AG10803 (cell line): Measurements from ENCODE around the gene DENND2D.

ENCODE experiments used
- DNase-seq: peaks from one replicate; pipeline ENCODE4 v3.0.0; 2010; ENCODE audit warnings: low read depth
- H3K4me3 ChIP-seq: 2 replicates; pipeline ENCODE4 v1.5.1; 2011; ENCODE audit warnings: mild to moderate bottlenecking, low read length, control low read depth
- TF ChIP-seq, protein P1 (sequence below): conservative IDR thresholded peaks from 2 replicates; pipeline ENCODE4 v1.5.1; 2011; ENCODE audit warnings: mild to moderate bottlenecking, low read length, control low read depth, inconsistent platforms

The DENND2D gene

DNA sequence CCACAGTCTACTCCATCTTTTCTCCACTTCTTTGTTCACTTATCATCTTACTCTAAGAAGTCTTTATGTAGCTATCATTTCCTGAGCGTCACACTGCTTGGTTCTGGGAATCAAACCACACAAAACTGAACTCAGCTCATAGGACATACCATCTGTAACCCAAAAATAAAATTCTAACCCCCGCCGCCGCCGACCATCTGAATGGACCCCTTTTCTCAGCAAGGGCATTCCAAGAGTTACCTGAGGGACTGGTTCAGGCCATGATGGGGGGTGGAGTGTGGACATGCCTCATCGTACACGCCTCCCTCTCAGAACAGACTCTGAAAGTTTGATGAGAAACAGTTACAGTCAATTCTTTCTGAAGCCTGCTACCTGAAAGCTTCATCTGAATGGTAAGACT, 14.4 kb upstream of the DENND2D start:
- no peak overlapping the region for H3K4me3 ChIP-seq
- DNase-seq, result no peak
- TF ChIP-seq, protein P1, sequence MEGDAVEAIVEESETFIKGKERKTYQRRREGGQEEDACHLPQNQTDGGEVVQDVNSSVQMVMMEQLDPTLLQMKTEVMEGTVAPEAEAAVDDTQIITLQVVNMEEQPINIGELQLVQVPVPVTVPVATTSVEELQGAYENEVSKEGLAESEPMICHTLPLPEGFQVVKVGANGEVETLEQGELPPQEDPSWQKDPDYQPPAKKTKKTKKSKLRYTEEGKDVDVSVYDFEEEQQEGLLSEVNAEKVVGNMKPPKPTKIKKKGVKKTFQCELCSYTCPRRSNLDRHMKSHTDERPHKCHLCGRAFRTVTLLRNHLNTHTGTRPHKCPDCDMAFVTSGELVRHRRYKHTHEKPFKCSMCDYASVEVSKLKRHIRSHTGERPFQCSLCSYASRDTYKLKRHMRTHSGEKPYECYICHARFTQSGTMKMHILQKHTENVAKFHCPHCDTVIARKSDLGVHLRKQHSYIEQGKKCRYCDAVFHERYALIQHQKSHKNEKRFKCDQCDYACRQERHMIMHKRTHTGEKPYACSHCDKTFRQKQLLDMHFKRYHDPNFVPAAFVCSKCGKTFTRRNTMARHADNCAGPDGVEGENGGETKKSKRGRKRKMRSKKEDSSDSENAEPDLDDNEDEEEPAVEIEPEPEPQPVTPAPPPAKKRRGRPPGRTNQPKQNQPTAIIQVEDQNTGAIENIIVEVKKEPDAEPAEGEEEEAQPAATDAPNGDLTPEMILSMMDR, result no peak

DNA sequence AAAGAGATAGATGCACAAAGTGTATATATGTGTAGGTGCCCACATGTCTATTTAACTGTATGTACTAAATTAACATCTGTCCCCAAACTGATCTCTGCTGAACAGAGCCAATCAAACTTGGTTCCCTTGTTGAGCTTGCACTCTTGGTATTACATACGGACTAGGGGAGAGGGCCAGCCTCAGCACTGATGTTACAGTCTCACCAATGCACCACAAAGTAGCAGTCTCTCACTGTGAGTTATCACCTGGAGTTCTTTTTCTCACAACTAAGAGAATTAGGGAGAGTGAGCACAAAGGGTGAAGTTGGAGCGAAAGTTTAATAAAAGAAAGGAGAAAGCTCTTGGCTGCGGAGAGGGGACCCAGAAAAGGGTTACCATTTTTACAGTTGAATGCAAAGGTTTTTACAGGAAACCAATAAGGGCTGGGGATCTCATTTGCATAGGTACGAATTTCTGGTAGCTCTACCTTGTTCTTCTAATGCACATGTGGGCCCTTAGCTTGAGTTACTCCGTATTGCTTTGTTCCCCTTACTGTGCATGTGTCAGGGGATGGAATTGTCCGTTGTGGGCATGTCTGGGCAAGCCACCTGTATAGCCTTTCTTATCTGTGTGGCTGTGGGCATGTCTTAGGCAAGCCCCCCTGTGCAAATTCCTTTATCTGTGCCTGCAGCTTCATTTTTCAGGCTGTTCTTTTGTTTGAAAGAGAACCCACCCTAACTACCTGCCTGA, 13.8 kb upstream of the DENND2D start:
- no peak overlapping the region for H3K4me3 ChIP-seq

DNA sequence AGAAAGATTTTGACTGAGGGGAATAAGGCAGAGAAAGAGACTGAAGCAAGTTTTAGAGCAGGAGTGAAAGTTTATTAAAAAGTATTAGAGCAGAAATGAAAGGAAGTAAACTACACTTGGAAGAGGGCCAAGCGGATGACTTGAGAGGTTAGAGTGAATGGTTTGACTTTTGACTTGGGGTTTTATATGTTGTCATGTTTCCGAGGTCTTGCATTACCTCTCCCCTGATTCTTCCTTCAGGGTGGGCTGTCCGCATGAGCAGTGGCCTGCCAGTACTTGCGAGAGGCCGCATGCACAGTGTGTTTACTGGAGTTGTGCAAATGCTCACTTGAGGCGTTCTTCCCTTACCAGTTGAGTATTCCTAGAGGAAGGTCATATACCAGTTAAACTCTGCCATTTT, 13.0 kb upstream of the DENND2D start:
- DNase-seq, result no peak
- TF ChIP-seq, protein P1, result no peak
- no peak overlapping the region for H3K4me3 ChIP-seq

More for the DNA sequence above, 13.8 kb upstream of the DENND2D start:
- DNase-seq, result no peak
- TF ChIP-seq, protein P1, result no peak

DNA sequence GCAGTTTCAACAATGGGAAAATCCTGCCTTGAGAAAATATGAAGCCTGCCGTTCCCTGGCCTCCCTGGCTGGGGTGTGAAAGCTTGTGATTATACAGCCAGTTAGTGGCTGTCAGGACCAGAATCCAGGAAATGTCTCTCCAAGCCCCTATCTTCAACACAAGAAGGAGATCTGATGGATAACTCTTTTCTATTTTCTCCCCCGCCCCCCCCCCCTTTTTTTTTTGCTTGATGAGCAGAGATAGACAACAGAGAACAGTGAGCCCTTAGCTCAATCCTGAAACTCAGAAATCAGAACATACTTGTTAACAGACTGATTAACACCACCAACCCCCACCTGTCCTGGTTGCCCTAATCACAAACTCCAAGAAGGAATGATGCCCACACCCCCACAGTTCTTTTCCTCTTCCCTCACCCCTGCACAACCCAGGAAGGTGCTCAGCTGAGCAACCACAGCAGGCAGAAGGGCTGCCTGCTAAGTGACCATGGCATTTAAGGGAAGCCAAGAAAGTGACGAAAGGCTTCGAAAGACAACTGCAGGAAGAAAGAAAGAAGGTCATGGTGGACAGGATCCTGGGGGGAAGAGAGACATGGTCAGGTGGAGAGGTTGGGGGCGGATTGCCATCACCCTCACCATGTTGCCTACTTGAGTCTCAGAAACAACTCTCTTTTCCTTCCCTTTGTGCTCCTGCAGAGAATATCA, 12.3 kb upstream of the DENND2D start:
- DNase-seq, result no peak
- TF ChIP-seq, protein P1, result no peak

DNA sequence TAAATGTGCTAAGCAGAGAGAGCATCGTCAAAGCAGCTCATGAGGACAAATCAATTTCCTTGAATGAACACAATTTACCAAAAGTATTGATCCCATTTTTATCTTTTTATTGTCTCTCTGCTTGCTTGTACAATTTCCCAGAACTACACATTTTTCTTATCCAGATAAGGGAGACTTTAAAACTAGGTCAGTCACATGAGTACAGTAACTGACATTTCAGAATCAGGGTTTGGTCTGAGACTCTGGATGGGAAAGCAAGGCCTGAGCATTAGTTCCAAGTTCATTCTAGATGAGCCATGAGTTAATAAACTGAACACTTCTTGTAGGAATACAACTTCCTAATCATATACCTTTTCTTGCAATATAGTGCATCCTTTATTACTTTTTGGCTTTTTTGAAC, 11.5 kb upstream of the DENND2D start:
- no peak for DNase-seq
- H3K4me3 ChIP-seq, result no peak overlapping the region
- TF ChIP-seq, protein P1, result no peak

More for the DNA sequence above, 12.3 kb upstream of the DENND2D start:
- H3K4me3 ChIP-seq, result no peak overlapping the region

DNA sequence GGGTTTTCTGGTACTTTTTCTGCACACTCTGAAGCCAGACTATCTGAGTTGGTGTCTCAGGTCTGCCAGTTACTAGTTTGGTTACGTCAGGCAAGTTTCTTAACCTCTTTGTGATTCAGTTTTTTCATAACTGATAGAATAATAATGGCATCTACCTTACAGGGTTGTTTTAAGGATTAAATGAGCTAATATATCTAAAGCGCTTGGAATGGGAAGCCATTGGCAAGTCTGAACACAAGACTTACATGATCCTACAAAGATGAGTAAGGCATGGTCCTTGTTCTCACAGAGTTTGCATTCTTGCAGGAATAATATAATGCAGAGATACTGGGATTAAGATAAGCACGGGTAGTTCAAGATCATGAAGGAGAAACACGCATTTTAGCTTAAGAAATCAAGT, 9.2 kb upstream of the DENND2D start:
- H3K4me3 ChIP-seq, result no peak overlapping the region
- DNase-seq, result no peak
- TF ChIP-seq, protein P1, result no peak

DNA sequence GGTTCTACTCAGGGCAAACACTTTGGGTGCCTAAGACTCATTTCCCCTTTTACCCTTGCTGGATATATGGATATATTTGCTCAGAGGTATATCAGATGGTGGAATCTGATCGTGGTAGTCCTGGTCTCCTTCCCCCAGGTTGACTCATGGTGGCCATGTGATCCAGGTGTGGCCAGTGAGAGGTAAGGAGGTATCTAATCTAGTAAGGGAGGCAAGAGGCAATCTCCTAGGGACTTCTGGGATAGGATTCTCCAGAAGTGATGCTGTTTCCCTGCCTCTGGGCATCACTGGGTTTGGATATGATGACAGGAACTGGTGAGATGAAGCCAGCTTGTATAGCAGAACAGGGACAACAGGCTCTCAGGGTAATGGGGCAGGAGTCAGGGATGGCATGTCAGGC, 8.5 kb upstream of the DENND2D start:
- TF ChIP-seq, protein P1, result no peak
- no peak for DNase-seq
- H3K4me3 ChIP-seq, result no peak overlapping the region
